ENCODE results near the gene PRKCA. TPM values are rescaled to one million over a fixed set of nuclear protein-coding genes. Genes with fewer than 3 reads are reported as not detected.

Gene PRKCA
- total RNA-seq, 4 donors from 2014 or later: 55.8 to 90.7 (median 66.7) TPM

GRCh38 chr17:66752411-66752810, 450.0 kb downstream of the PRKCA start:
- no peak for TF ChIP-seq CTCF (IDR thresholded peaks at IDR 0.05)
- no peak for TF ChIP-seq EP300 (IDR thresholded peaks at IDR 0.05)
- TF ChIP-seq POLR2A (IDR thresholded peaks at IDR 0.05): no peak
- H3K36me3 ChIP-seq: peaks cover 0 to 86% (median 0%) of the 10 kb centered on the region in 3 donors
- no peaks in the 10 kb centered on the region for H3K27me3 ChIP-seq
- H3K4me3 ChIP-seq: no peak overlapping the region
- no peak for DNase-seq (ENCODE audit: low spot score in 2 of 2)
- H3K4me1 ChIP-seq: no peaks in the 10 kb centered on the region
- WGBS, 2 donors: 82 to 100% methylated on average over 3 of the region's 3 CpGs
- H3K27ac ChIP-seq: no peak overlapping the region
- H3K9me3 ChIP-seq: no peaks in the 10 kb centered on the region

- WGBS, 2 donors: 90% methylated on average over 11 of the region's 11 CpGs
- peaks cover 0 to 81% (median 0%) of the 10 kb centered on the region in 3 donors for H3K36me3 ChIP-seq
- TF ChIP-seq POLR2A (IDR thresholded peaks at IDR 0.05) (no peak), EP300 (IDR thresholded peaks at IDR 0.05) (no peak), CTCF (IDR thresholded peaks at IDR 0.05) (no peak)
- H3K9me3 ChIP-seq: no peaks in the 10 kb centered on the region
- no peaks in the 10 kb centered on the region for H3K27me3 ChIP-seq
- DNase-seq (ENCODE audit: low spot score in 2 of 2): no peak
- no peaks in the 10 kb centered on the region for H3K4me1 ChIP-seq
- H3K27ac ChIP-seq: no peak overlapping the region
- H3K4me3 ChIP-seq: no peak overlapping the region
Observed at GRCh38 chr17:66753126-66753920, 450.9 kb downstream of the PRKCA start.

- 89 to 92% methylated on average over 18 of the region's 18 CpGs for WGBS, 2 donors
- H3K27ac ChIP-seq: no peak overlapping the region
- H3K9me3 ChIP-seq: no peaks in the 10 kb centered on the region
- no peak for DNase-seq (ENCODE audit: low spot score in 2 of 2)
- no peaks in the 10 kb centered on the region for H3K27me3 ChIP-seq
- H3K36me3 ChIP-seq: peaks cover 0 to 61% (median 0%) of the 10 kb centered on the region in 3 donors
- TF ChIP-seq POLR2A (IDR thresholded peaks at IDR 0.05) (no peak), CTCF (IDR thresholded peaks at IDR 0.05) (no peak), EP300 (IDR thresholded peaks at IDR 0.05) (no peak)
- H3K4me1 ChIP-seq: no peaks in the 10 kb centered on the region
- no peak overlapping the region for H3K4me3 ChIP-seq
Observed at GRCh38 chr17:66755101-66755943, 452.9 kb downstream of the PRKCA start.

GRCh38 chr17:66755944-66756290, 453.5 kb downstream of the PRKCA start:
- 87 to 88% methylated on average over 10 of the region's 10 CpGs for WGBS, 2 donors
- Histone ChIP-seq H3K4me3 (no peak overlapping the region), H3K27me3 (no peaks in the 10 kb centered on the region), H3K27ac (no peak overlapping the region), H3K9me3 (no peaks in the 10 kb centered on the region), H3K4me1 (no peaks in the 10 kb centered on the region), H3K36me3 (peaks cover 0 to 55% (median 0%) of the 10 kb centered on the region in 3 donors)
- no peak for DNase-seq (ENCODE audit: low spot score in 2 of 2)
- no peak for TF ChIP-seq CTCF (IDR thresholded peaks at IDR 0.05)
- no peak for TF ChIP-seq POLR2A (IDR thresholded peaks at IDR 0.05)
- no peak for TF ChIP-seq EP300 (IDR thresholded peaks at IDR 0.05)

- no peaks in the 10 kb centered on the region for H3K9me3 ChIP-seq
Observed at GRCh38 chr17:66760324-66760723, 457.9 kb downstream of the PRKCA start.

More at GRCh38 chr17:66760324-66760723, 457.9 kb downstream of the PRKCA start:
- no peak overlapping the region for H3K4me3 ChIP-seq
- no peaks in the 10 kb centered on the region for H3K4me1 ChIP-seq
- H3K27me3 ChIP-seq: no peaks in the 10 kb centered on the region
- TF ChIP-seq POLR2A (IDR thresholded peaks at IDR 0.05) (no peak), EP300 (IDR thresholded peaks at IDR 0.05) (no peak), CTCF (IDR thresholded peaks at IDR 0.05) (no peak)
- 95 to 98% methylated on average over 3 of the region's 3 CpGs for WGBS, 2 donors
- no peak overlapping the region for H3K27ac ChIP-seq
- no peak for DNase-seq (ENCODE audit: low spot score in 2 of 2)
- H3K36me3 ChIP-seq: peaks cover 0 to 20% (median 0%) of the 10 kb centered on the region in 3 donors
